Naive B cell (primary cell): ENCODE data around the gene C1orf159. TPM values are rescaled to one million over a fixed set of nuclear protein-coding genes. Genes with fewer than 3 reads are reported as not detected.
A peak's percentile ranks its signal among the peaks of the same experiment; 100 is the strongest.
"Not testable (repeated sequence)": the region's sequence is repeated elsewhere in the genome, so short reads cannot be mapped to it uniquely, and the experiment has no call there.

Source experiments
- ATAC-seq, 2 donors: fragments of 150-1000 bp; cut with Tn5 transposase; 2 replicates each; pipeline ENCODE4 v1.10.0; 2021; ENCODE audit warnings: low read depth in 2 of 2, mild to moderate bottlenecking in 2 of 2, moderate library complexity in 2 of 2
- DNase-seq: peaks from one replicate; pipeline ENCODE4 v3.0.0; 2022
- H3K27ac Mint-ChIP-seq, 6 donors: one replicate each; pipeline ENCODE4 v1.8.0; 2020 to 2022; ENCODE audit warnings: mild to moderate bottlenecking in 6 of 6, mixed read lengths in 6 of 6, moderate library complexity in 5 of 6, inconsistent platforms in 2 of 6
- H3K27me3 Mint-ChIP-seq, 3 donors: one replicate each; pipeline ENCODE4 v1.8.0; 2021 to 2022; ENCODE audit warnings: mixed read lengths in 3 of 3, mild to moderate bottlenecking in 1 of 3
- H3K36me3 Mint-ChIP-seq, 2 donors: one replicate each; pipeline ENCODE4 v1.8.0; 2020 to 2022; ENCODE audit warnings: mixed read lengths in 2 of 2, inconsistent platforms in 1 of 2, mild to moderate bottlenecking in 1 of 2
- H3K4me1 Mint-ChIP-seq, 3 donors: one replicate each; pipeline ENCODE4 v1.8.0; 2020 to 2022; ENCODE audit warnings: mixed read lengths in 3 of 3, inconsistent platforms in 1 of 3, mild to moderate bottlenecking in 1 of 3, moderate library complexity in 1 of 3
- H3K4me3 Mint-ChIP-seq, 8 donors: one replicate each; pipeline ENCODE4 v1.8.0; 2020 to 2022; ENCODE audit warnings: mild to moderate bottlenecking in 8 of 8, mixed read lengths in 8 of 8, moderate library complexity in 8 of 8, inconsistent platforms in 2 of 8
- H3K9me3 Mint-ChIP-seq, 7 donors: one replicate each; pipeline ENCODE4 v1.8.0; 2020 to 2022; ENCODE audit warnings: mixed read lengths in 7 of 7, mild to moderate bottlenecking in 5 of 7, inconsistent platforms in 2 of 7, moderate library complexity in 1 of 7
- polyA plus RNA-seq, 6 donors: library from polyadenylated mRNA; unstranded; fragments of 300-500 nt; fragmentation: Illumina TruSeq; gene quantifications; one replicate each; pipeline ENCODE4 v1.2.3, GENCODE V29; 2021; ENCODE audit warnings: low read depth in 6 of 6

Gene C1orf159
- polyA plus RNA-seq, 6 donors from 2014 or later = 2.0 to 6.3 (median 4.3) TPM; not detected in 1

DNA sequence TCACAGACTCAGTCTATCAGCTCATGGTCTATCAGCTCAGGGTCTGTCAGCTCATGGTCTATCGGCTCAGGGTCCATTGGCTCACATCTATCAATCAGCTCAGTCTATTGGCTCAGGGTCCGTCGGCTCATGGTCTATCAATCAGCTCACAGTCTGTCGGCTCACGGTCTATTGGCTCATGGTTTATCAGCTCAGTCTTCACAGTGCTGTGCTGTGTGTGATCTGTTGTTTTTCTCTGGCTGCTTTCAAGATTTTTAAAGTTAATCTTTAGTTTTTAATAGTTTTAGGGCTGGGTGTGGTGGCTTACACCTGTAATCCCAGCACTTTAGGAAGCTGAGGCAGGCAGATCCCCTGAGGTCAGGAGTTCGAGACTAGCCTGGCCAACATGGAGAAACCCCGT, 14.4 kb downstream of the C1orf159 start:
- H3K27me3 Mint-ChIP-seq = no peaks in the 10 kb centered on the region
- peaks cover 0 to 5% (median 3%) of the 10 kb centered on the region in 3 donors for H3K4me1 Mint-ChIP-seq
- ATAC-seq (no peak), DNase-seq (no peak)
- H3K4me3 Mint-ChIP-seq = no peak overlapping the region
- no peak overlapping the region for H3K27ac Mint-ChIP-seq
- H3K9me3 Mint-ChIP-seq = peaks cover 0 to 10% (median 0%) of the 10 kb centered on the region in 7 donors
- H3K36me3 Mint-ChIP-seq = peaks cover 0 to 20% of the 10 kb centered on the region in 2 donors

DNA sequence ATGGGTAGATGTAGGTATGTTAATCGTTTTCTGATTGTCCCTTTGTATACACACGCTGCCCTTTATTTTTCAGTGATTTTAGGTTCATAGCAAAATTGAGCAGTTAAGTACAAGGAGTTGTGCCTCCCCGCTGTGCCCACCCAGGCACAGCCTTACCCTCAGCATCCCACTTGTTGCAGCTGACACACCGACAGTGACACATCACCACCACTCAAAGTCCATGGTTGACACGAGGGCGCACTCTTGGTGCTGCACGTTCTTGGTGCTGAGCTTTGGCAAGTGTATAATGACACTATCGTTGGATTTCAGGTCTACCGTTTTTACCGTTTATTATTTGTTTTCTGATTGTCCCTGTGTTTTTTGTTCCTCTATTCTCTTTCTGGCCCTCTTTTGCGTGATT, 15.6 kb downstream of the C1orf159 start:
- Mint-ChIP-seq H3K4me1 (peaks cover 0 to 5% (median 3%) of the 10 kb centered on the region in 3 donors), H3K27me3 (no peaks in the 10 kb centered on the region), H3K4me3 (no peak overlapping the region), H3K27ac (no peak overlapping the region), H3K36me3 (peaks cover 0 to 20% of the 10 kb centered on the region in 2 donors), H3K9me3 (peaks cover 0 to 10% (median 0%) of the 10 kb centered on the region in 7 donors)
- ATAC-seq (no peak), DNase-seq (no peak)

DNA sequence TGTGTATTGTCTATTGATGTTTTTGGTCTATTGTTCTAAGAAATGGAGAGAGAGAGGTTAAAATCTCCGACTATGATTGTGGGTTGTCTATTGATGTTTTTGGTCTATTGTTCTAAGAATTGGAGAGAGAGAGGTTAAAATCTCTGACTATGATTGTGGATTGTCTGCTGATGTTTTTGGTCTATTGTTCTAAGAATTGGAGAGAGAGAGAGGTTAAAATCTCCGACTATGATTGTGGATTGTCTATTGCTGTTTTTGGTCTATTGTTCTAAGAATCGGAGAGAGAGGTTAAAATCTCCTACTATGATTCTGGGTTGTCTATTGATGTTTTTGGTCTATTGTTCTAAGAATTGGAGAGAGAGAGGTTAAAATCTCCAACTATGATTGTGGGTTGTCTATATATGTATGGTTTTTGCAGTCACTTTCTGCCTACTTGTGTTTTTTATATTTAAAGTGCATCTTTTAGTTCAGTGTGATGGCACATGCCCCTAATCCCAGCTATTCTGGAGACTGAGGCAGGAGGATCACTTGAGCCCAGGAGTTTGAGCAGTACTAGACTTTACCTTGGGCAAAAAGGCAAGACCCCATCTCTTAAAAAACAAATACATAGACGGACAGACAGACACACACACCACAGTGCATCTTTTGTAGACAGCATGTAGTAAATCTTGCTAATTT, 16.2 kb downstream of the C1orf159 start:
- no peak overlapping the region for H3K27ac Mint-ChIP-seq
- no peak for ATAC-seq
- H3K4me1 Mint-ChIP-seq = peaks cover 0 to 5% (median 3%) of the 10 kb centered on the region in 3 donors
- H3K9me3 Mint-ChIP-seq = peaks cover 0 to 10% (median 0%) of the 10 kb centered on the region in 7 donors
- H3K27me3 Mint-ChIP-seq = no peaks in the 10 kb centered on the region
- no peak overlapping the region for H3K4me3 Mint-ChIP-seq
- H3K36me3 Mint-ChIP-seq = peaks cover 0 to 20% of the 10 kb centered on the region in 2 donors
- DNase-seq = no peak

DNA sequence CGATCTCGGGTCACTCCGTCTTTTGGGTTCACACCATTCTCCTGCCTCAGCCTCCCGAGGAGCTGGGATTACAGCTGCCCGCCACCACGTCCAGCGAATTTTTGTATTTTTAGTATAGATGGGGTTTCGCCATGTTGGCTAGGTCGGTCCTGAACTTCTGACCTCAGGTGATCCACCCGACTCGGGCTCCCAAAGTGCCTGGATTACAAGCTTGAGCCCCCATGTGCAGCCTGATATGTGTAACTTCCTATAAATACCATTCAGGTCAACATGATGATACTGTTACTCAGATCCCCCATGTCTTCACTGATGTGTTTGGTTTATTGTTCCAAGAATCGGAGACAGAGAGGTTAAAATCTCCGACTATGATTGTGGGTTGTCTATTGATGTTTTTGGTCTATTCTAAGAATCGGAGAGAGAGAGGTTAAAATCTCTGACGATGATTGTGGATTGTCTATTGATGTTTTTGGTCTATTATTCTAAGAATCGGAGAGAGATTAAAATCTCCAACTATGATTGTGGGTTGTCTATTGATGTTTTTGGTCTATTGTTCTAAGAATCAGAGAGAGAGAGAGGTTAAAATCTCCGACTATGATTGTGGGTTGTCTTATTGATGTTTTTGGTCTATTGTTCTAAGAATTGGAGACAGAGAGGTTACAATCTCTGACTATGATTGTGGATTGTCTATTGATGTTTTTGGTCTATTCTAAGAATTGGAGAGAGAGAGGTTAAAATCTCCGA, 17.0 kb downstream of the C1orf159 start:
- Mint-ChIP-seq H3K27ac (no peak overlapping the region), H3K9me3 (peaks cover 0 to 10% (median 0%) of the 10 kb centered on the region in 7 donors), H3K27me3 (no peaks in the 10 kb centered on the region), H3K4me3 (no peak overlapping the region), H3K36me3 (peaks cover 0 to 20% of the 10 kb centered on the region in 2 donors), H3K4me1 (peaks cover 0 to 3% (median under 1%) of the 10 kb centered on the region in 3 donors)
- ATAC-seq (no peak), DNase-seq (no peak)

DNA sequence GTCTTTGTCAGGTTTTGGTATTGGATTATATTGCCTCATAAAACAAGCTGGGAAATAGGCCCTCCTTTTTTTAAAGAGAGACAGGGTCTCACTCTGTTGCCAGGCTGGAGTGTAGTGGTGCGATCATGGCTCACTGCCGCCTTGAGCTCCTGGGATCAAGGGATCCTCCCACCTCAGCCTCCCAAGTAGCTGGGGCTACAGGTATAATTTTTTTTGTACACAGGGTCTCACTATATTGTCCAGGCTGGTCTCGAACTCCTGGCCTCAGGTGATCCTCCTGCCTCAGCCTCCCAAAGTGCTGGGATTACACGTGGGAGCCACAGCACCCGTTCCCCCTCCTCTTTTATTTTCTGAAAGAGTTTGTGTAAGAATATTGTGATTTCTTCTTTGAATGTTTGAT, 19.8 kb downstream of the C1orf159 start:
- not testable (repeated sequence) for DNase-seq, H3K4me3 Mint-ChIP-seq, H3K27me3 Mint-ChIP-seq, ATAC-seq, H3K27ac Mint-ChIP-seq, H3K4me1 Mint-ChIP-seq, H3K9me3 Mint-ChIP-seq
- H3K36me3 Mint-ChIP-seq = peaks cover 0 to 20% of the 10 kb centered on the region in 2 donors

DNA sequence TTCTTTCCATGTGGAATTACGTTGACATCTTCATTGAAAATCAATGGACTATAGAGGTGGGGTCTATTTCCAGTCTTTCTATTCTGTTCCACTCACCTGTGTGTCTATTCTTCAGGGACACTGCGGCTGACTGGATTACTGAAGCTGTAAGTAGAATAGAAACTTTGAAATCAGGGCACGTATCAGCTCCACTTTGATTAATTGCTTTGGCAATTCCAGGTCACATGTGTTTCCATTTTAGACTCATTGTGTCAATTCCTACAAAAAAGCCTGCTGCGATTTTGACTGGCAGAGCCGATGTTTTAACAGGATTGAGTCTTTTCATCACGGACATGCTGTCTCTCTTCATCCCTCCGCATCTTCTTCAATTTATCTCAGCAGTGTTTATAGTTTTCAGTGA, 20.9 kb downstream of the C1orf159 start:
- Mint-ChIP-seq H3K9me3 (peaks cover 0 to 8% (median 0%) of the 10 kb centered on the region in 7 donors), H3K4me1 (peaks cover 0 to 4% (median 3%) of the 10 kb centered on the region in 3 donors), H3K36me3 (peaks cover 0 to 12% of the 10 kb centered on the region in 2 donors), H3K27me3 (no peaks in the 10 kb centered on the region), H3K27ac (no peak overlapping the region), H3K4me3 (no peak overlapping the region)
- DNase-seq (no peak), ATAC-seq (no peak)

DNA sequence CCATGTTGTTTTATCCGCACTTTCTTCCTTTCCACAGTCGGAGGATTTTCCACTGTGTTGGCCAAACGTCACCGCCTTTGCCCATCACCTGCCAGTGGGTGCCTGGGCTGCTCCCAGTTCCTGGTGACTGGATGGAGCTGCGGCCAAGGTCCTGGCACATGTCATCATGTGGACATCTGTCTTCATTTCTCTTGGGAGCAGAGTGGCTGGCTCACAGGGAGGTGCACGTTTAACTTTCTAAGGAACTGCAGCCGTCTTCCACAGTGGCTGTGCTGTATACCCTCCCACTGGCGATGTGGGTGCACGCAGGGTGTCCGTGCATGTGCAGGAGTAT, 22.3 kb downstream of the C1orf159 start:
- no peaks in the 10 kb centered on the region for H3K27me3 Mint-ChIP-seq
- no peak overlapping the region for H3K27ac Mint-ChIP-seq
- DNase-seq (no peak), ATAC-seq (no peak)
- peaks cover 0 to 4% (median 3%) of the 10 kb centered on the region in 3 donors for H3K4me1 Mint-ChIP-seq
- no peaks in the 10 kb centered on the region for H3K36me3 Mint-ChIP-seq
- no peak overlapping the region for H3K4me3 Mint-ChIP-seq
- H3K9me3 Mint-ChIP-seq = no peaks in the 10 kb centered on the region

DNA sequence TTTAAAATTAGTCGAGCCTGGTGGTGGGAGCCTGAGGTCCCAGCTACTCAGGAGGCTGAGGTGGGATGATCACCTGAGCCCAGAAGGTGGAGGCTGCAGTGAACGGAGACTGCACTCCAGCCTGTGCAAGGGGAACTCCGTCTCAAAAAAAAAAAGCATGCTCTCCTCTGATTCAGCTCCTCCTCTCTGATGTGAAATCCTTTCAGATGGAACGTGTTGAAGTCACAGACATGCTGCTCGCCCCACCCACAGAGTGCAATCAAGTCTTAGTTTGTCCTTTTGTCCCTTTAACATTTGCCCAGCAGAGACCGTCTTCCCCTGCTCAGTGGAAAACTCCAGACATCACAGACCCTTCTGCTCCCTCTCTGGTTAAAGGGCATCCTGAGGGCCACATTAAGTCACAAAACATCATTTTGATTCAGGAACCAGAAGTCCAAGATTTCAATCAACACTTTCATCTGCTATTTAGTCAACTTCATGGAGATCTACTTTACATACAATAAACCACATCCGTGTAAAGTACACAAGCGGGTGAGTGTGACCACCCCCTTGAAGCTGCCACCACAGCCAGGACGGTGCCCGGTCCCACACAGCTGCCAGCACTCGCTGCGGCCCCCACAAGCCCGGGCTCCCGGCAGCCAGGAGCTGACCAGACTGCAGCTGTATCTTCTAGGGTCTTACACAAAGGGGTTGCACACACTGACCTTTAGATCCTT, 22.8 kb downstream of the C1orf159 start:
- no peak for DNase-seq
- Mint-ChIP-seq H3K9me3 (no peaks in the 10 kb centered on the region), H3K27me3 (no peaks in the 10 kb centered on the region), H3K4me1 (peaks cover 0 to 4% (median 3%) of the 10 kb centered on the region in 3 donors), H3K4me3 (peak overlapping the region in 1 of 8 donors; percentile 12), H3K27ac (peak overlapping the region in 4 of 6 donors; percentile 19 to 84 (median 61)), H3K36me3 (no peaks in the 10 kb centered on the region)
- ATAC-seq = peak; percentile 35 to 81

DNA sequence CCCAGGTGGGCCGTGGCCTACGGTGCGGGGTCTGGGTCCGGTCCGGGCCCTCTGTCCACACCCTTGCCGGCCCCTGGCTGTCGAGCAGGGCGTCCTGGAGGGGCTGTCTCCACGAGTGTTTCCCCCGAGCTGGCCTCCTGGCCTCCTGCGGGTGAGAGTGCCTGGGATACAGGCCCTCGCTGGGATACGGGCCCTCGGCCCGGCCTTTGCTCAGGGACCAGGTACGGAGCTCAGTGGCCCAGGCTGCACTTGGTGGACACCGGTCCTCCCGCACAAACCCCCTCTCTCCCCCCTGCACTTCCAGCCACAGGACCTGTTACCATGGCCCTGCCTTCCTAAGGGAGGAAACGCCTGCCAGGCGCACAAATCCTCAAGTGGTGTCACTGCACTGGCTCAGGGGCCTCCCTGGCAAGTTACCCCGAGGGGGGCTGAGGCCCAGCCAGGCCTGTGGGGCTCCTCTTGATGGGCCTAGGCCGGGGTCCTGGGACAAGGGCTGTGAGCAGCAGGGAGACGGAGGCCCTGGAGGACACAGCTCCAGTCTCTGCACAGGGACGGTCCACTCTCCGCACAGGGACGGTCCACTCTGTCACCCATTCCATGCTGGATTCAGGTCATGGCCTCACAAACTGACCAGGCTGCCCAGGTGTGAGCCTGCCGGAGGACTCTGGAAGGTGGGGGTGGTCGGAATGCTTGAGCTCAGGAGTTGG, 23.6 kb downstream of the C1orf159 start:
- no peaks in the 10 kb centered on the region for H3K36me3 Mint-ChIP-seq
- H3K27me3 Mint-ChIP-seq = no peaks in the 10 kb centered on the region
- H3K27ac Mint-ChIP-seq = no peak overlapping the region
- H3K4me1 Mint-ChIP-seq = peaks cover 0 to 4% (median 0%) of the 10 kb centered on the region in 3 donors
- ATAC-seq = no peak
- H3K4me3 Mint-ChIP-seq = no peak overlapping the region
- DNase-seq = no peak
- no peaks in the 10 kb centered on the region for H3K9me3 Mint-ChIP-seq

DNA sequence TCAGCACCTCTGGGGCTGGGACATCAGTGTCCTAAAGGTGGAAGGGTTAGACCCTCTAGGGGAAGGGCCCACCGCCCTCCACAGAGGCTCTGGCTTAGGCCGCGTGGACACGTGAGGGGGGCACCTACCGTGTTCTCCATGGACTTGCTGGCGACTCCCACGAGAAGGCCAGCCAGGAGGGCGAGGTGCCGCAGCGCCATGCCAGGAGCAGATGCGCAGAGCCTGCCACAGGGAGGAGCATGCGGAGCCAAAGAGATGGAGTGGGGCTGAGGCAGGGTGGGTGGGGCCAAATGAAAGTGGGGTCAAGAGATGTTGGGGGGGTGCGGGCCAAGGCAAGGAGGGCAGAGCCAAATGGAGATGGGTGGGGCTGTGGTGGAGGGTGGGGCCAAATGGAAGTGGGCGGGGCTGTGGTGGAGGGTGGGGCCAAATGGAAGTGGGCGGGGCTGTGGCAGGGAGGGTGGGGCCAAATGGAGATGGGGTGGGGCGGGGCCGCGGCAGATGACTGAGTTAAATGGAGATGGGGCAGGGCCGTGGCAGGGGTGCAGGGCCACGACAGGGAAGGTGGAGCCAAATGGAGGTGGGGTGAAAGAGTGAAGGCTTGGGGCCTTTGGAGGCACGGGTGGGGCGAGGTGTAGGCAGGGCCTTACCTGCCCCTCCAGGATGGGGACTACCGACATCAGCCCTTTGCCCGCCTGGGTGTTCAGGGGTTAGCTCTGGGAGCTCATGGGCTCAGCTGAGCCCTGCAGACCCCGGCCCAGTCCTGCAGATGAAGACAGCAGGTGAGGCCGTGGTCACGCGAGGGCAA, 24.3 kb downstream of the C1orf159 start:
- no peaks in the 10 kb centered on the region for H3K9me3 Mint-ChIP-seq
- DNase-seq = no peak
- no peak overlapping the region for H3K27ac Mint-ChIP-seq
- H3K36me3 Mint-ChIP-seq = no peaks in the 10 kb centered on the region
- H3K4me1 Mint-ChIP-seq = peaks cover 0 to 4% (median 0%) of the 10 kb centered on the region in 3 donors
- no peaks in the 10 kb centered on the region for H3K27me3 Mint-ChIP-seq
- no peak for ATAC-seq
- no peak overlapping the region for H3K4me3 Mint-ChIP-seq

DNA sequence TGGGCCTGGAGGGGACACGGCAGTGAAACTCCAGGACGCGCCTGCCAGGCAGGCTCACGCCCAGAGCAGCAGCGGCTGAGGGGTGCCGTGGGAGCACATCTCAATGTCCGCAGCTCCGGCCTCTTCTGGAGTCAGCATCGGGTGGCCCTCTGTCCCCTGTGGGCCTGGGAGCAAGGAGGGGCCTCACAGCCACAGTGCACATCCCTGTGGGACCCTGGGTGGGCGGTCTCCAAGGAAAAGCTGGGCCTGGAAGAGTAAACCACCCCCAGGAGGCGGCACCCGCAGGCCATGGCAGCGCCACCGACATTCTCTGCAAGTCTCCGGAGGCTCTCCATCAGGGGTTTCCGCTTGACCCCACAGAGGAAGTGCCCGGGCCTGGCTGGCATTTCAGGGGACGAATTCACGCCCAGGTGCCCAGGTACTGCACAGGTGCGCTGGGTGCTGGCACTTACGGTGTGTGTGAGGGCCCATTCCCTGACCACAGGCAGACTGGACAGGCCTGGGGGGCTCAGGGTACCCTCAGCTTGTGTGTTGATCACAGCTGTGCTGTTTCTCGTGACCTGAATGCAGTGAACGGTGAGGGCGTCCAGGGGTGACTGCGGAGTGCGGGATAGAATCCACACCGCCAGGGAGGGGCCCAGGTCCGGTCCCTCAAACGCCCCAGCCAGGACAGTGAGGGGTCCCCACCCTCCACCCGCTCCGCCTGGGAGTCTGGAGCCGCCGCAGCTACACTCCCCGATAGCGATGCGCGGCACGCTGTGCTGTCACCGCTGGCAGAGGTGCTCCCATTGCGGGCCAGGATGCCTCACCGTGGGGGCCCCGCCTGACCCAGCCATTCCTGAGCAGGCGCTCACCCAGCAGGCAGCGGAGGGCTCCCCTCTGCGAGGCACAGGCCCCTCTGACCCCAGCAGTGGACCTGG, 25.2 kb downstream of the C1orf159 start:
- H3K9me3 Mint-ChIP-seq = no peaks in the 10 kb centered on the region
- DNase-seq (no peak), ATAC-seq (no peak)
- H3K4me3 Mint-ChIP-seq = no peak overlapping the region
- peaks cover 0 to 4% (median 0%) of the 10 kb centered on the region in 3 donors for H3K4me1 Mint-ChIP-seq
- no peak overlapping the region for H3K27ac Mint-ChIP-seq
- no peaks in the 10 kb centered on the region for H3K27me3 Mint-ChIP-seq
- no peaks in the 10 kb centered on the region for H3K36me3 Mint-ChIP-seq
